ENCODE measurements around the gene COL28A1.
"Not testable (repeated sequence)": the region's sequence is repeated elsewhere in the genome, so short reads cannot be mapped to it uniquely, and the experiment has no call there.

Gene COL28A1

DNA sequence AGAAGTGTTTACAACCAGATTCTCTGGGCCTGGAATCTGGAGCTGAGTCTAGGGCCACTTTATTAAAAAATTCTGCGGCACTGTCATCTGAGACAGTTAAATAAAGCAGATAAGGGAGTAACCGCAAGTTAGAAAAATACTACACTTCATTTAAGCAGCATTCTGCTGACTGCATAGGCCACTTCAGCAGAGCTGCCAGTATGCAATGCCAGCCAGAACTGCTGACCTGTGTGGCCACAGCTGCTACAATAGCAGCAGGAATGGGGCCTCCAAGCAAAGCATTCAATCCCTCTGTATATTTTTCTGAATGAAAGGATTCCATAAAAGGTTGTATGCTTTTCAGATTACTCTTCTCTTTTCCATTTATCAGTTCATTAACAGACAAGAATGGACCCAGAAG, 136.0 kb downstream of the COL28A1 start:
- Histone ChIP-seq H3K27me3 (no peaks in the 10 kb centered on the region), H3K36me3 (no peaks in the 10 kb centered on the region), H3K4me3 (ENCODE audit: low read depth in 1 of 2, low read length in 1 of 2) (no peak overlapping the region), H3K4me1 (ENCODE audit: control insufficient read depth in 1 of 2, insufficient read depth in 1 of 2, low read depth in 1 of 2, low read length in 1 of 2) (no peaks in the 10 kb centered on the region), H3K27ac (no peak overlapping the region), H3K9me3 (no peaks in the 10 kb centered on the region)
- TF ChIP-seq, protein P1, sequence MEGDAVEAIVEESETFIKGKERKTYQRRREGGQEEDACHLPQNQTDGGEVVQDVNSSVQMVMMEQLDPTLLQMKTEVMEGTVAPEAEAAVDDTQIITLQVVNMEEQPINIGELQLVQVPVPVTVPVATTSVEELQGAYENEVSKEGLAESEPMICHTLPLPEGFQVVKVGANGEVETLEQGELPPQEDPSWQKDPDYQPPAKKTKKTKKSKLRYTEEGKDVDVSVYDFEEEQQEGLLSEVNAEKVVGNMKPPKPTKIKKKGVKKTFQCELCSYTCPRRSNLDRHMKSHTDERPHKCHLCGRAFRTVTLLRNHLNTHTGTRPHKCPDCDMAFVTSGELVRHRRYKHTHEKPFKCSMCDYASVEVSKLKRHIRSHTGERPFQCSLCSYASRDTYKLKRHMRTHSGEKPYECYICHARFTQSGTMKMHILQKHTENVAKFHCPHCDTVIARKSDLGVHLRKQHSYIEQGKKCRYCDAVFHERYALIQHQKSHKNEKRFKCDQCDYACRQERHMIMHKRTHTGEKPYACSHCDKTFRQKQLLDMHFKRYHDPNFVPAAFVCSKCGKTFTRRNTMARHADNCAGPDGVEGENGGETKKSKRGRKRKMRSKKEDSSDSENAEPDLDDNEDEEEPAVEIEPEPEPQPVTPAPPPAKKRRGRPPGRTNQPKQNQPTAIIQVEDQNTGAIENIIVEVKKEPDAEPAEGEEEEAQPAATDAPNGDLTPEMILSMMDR (IDR thresholded peaks at IDR 0.05): no peak

GRCh38 chr7:7395785-7396184, 139.9 kb downstream of the COL28A1 start:
- Histone ChIP-seq H3K36me3 (no peaks in the 10 kb centered on the region), H3K9me3 (no peaks in the 10 kb centered on the region), H3K27me3 (no peaks in the 10 kb centered on the region), H3K27ac (no peak overlapping the region), H3K4me3 (ENCODE audit: low read depth in 1 of 2, low read length in 1 of 2) (no peak overlapping the region), H3K4me1 (ENCODE audit: control insufficient read depth in 1 of 2, insufficient read depth in 1 of 2, low read depth in 1 of 2, low read length in 1 of 2) (no peaks in the 10 kb centered on the region)
- TF ChIP-seq, protein P1 (IDR thresholded peaks at IDR 0.05): no peak

DNA sequence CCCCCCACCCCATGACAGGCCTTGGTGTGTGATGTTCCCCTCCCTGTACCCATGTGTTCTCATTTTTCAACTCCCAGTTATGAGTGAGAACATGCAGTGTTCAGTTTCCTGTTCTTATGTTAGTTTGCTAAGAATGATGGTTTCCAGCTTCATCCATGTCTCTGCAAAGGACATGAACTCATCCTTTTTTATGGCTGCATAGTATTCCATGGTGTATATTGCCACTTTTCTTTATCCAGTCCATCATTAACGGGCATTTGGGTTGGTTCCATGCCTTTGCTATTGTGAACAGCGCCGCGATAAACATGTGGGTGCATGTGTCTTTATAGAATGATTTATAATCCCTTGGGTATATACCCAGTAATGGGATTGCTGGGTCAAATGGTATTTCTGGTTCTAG, 147.5 kb downstream of the COL28A1 start:
- H3K4me3 ChIP-seq (ENCODE audit: low read depth in 1 of 2, low read length in 1 of 2); H3K9me3 ChIP-seq; H3K27me3 ChIP-seq; H3K27ac ChIP-seq; H3K36me3 ChIP-seq; H3K4me1 ChIP-seq (ENCODE audit: control insufficient read depth in 1 of 2, insufficient read depth in 1 of 2, low read depth in 1 of 2, low read length in 1 of 2): not testable (repeated sequence)

DNA sequence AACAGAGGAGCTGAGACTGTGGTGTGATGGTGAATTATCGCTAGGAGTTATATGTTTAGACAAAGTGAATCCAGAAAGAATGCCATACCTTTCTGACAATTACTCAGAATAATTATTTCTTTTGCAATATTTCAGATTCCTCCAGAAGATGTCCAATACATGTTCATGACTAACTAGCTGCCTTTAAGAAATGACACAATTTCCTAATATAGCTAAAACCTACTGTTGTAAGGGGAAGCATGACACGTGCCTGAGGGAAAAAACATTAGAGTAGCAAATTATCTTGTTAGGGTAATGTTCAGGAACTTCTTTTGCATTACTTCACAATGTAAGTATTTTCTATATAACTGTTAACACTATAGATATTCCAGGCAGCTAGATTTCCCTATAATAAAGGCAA, 150.3 kb downstream of the COL28A1 start:
- Histone ChIP-seq H3K27me3 (no peaks in the 10 kb centered on the region), H3K4me3 (ENCODE audit: low read depth in 1 of 2, low read length in 1 of 2) (no peak overlapping the region), H3K27ac (no peak overlapping the region), H3K4me1 (ENCODE audit: control insufficient read depth in 1 of 2, insufficient read depth in 1 of 2, low read depth in 1 of 2, low read length in 1 of 2) (no peaks in the 10 kb centered on the region), H3K9me3 (no peaks in the 10 kb centered on the region), H3K36me3 (no peaks in the 10 kb centered on the region)
- TF ChIP-seq, protein P1 (IDR thresholded peaks at IDR 0.05): no peak

- no peaks in the 10 kb centered on the region for H3K9me3 ChIP-seq
- no peaks in the 10 kb centered on the region for H3K27me3 ChIP-seq
- H3K4me3 ChIP-seq (ENCODE audit: low read depth in 1 of 2, low read length in 1 of 2): no peak overlapping the region
- no peak overlapping the region for H3K27ac ChIP-seq
- no peaks in the 10 kb centered on the region for H3K36me3 ChIP-seq
- TF ChIP-seq, protein P1 (IDR thresholded peaks at IDR 0.05): no peak
- H3K4me1 ChIP-seq (ENCODE audit: control insufficient read depth in 1 of 2, insufficient read depth in 1 of 2, low read depth in 1 of 2, low read length in 1 of 2): no peaks in the 10 kb centered on the region
These were observed 151.4 kb downstream of the COL28A1 start for GRCh38 chr7:7384228-7384627.

GRCh38 chr7:7375538-7375937, 160.1 kb downstream of the COL28A1 start:
- Histone ChIP-seq H3K9me3 (no peaks in the 10 kb centered on the region), H3K4me3 (ENCODE audit: low read depth in 1 of 2, low read length in 1 of 2) (no peak overlapping the region)
- TF ChIP-seq, protein P1 (IDR thresholded peaks at IDR 0.05): no peak

More at GRCh38 chr7:7375538-7375937, 160.1 kb downstream of the COL28A1 start:
- H3K4me1 ChIP-seq (ENCODE audit: control insufficient read depth in 1 of 2, insufficient read depth in 1 of 2, low read depth in 1 of 2, low read length in 1 of 2): no peaks in the 10 kb centered on the region
- no peak overlapping the region for H3K27ac ChIP-seq
- no peaks in the 10 kb centered on the region for H3K27me3 ChIP-seq
- H3K36me3 ChIP-seq: no peaks in the 10 kb centered on the region

All from neutrophil (primary cell).